Lower lobe of right lung (tissue), 2 donors: ENCODE data around the gene SERPINB2. TPM values are rescaled to one million over a fixed set of nuclear protein-coding genes. Genes with fewer than 3 reads are reported as not detected.

ENCODE experiments used
- ATAC-seq, 2 donors: fragments of 200-7000 bp; cut with Tn5 transposase; one replicate each; pipeline ENCODE4 v1.9.1; 2020 to 2022; ENCODE audit warnings: mild to moderate bottlenecking in 2 of 2, moderate library complexity in 2 of 2
- DNase-seq: peaks from one replicate; pipeline ENCODE4 v3.0.0-alpha.2; 2020
- H3K27ac ChIP-seq: fragments of 200-600 bp; one replicate; pipeline ENCODE4 v1.8.0; 2022
- H3K27me3 ChIP-seq: fragments of 200-600 bp; one replicate; pipeline ENCODE4 v1.8.0; 2022; ENCODE audit warnings: low read depth
- H3K36me3 ChIP-seq: fragments of 200-600 bp; one replicate; pipeline ENCODE4 v1.8.0; 2022; ENCODE audit warnings: mild to moderate bottlenecking
- H3K4me1 ChIP-seq: fragments of 200-600 bp; one replicate; pipeline ENCODE4 v1.8.0; 2022
- H3K4me3 ChIP-seq: fragments of 200-600 bp; one replicate; pipeline ENCODE4 v1.8.0; 2022; ENCODE audit warnings: mild to moderate bottlenecking
- H3K9me3 ChIP-seq: fragments of 200-600 bp; one replicate; pipeline ENCODE4 v1.8.0; 2022
- CTCF ChIP-seq: fragments of 200-600 bp; IDR thresholded peaks from one replicate; pipeline ENCODE4 v1.8.0; 2022; ENCODE audit warnings: antibody characterized with exemption, mild to moderate bottlenecking
- intact Hi-C: fragments of 100-400 bp; cut with DNase I; formaldehyde crosslinking; loops from one replicate; pipeline ENCODE4 v1.11.0; 2022
- total RNA-seq: library from RNA; stranded (reverse); fragmentation: NEBNext Ultra II Directional; extraction: Animal tissue kit (Norgen Biotek cat#: 25700); gene quantifications from one replicate; pipeline ENCODE4 v1.2.1, GENCODE V29; 2021
- donor health status: DM: no; HTN: yes; CAD: no; lungs with severe emphysema.

SERPINB2 gene
- total RNA-seq, 1 donor from 2014 or later = not detected

- no peak for TF ChIP-seq CTCF
- H3K4me3 ChIP-seq = no peak overlapping the region
- no peaks in the 10 kb centered on the region for H3K4me1 ChIP-seq
- no peak overlapping the region for H3K27ac ChIP-seq
- ATAC-seq = no peak
- intact Hi-C loops = no loop called here
- DNase-seq = no peak
- no peaks in the 10 kb centered on the region for H3K9me3 ChIP-seq
- H3K36me3 ChIP-seq = no peaks in the 10 kb centered on the region
- no peaks in the 10 kb centered on the region for H3K27me3 ChIP-seq
Measured at GRCh38 chr18:63892566-63892965, 5.1 kb downstream of the SERPINB2 start.

DNA sequence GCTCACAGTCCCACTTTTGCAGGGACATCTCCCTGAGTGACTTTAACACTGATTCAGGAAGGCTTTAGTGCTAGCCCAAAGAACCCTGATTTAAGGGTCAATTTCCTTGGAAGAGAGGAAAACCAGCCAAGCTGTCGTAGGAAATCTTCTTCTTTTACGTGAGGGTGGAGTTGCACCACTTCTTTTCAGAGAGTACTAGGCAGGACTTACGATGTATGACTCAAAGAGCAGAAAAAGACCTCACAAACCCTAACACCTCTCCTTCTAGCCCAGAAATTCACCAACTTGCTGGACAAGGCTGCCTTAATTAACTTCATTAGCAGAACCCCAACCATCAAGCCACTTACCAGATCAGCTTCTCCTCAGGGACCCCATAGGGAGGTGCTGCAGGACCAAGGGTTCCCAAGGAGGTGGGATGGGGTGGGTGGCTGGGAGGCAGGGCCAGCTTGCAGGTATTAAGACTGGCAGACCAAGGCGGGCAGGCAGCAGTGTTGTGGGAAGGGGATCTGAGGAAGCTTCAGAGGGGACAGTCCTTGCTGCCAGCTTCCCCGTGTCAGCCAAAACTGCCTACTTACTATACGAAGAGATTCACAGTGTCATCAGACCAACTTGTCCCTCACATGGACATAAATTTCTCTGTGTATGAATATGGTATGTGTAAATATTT, 6.7 kb downstream of the SERPINB2 start:
- Histone ChIP-seq H3K4me1 (no peaks in the 10 kb centered on the region), H3K27ac (no peak overlapping the region), H3K9me3 (no peaks in the 10 kb centered on the region), H3K36me3 (no peaks in the 10 kb centered on the region), H3K4me3 (no peak overlapping the region), H3K27me3 (no peaks in the 10 kb centered on the region)
- ATAC-seq (no peak), DNase-seq (no peak)
- intact Hi-C loops = no loop called here
- no peak for TF ChIP-seq CTCF

DNA sequence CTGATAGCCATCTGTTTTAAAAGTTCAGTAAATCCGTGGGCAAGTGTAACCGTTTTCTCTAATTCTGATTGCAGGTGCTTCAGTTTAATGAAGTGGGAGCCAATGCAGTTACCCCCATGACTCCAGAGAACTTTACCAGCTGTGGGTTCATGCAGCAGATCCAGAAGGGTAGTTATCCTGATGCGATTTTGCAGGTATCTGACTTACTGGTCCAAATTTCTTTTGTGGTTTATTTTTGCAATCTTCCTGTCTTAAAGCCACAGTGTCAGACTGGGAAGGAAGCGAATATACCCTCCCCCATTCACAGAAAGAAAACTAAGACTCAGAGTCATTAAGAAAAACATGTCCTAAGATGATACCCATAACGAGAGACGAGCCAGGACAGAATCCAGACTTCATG, 7.7 kb downstream of the SERPINB2 start:
- H3K4me1 ChIP-seq = no peaks in the 10 kb centered on the region
- no peak overlapping the region for H3K4me3 ChIP-seq
- no peak for ATAC-seq
- no peaks in the 10 kb centered on the region for H3K36me3 ChIP-seq
- no peaks in the 10 kb centered on the region for H3K27me3 ChIP-seq
- TF ChIP-seq CTCF = no peak
- no peak overlapping the region for H3K27ac ChIP-seq
- no peak for DNase-seq
- H3K9me3 ChIP-seq = no peaks in the 10 kb centered on the region
- intact Hi-C loops = no loop called here

GRCh38 chr18:63897072-63897471, 9.6 kb downstream of the SERPINB2 start:
- no peak for ATAC-seq
- no peak for DNase-seq
- TF ChIP-seq CTCF = no peak
- no peaks in the 10 kb centered on the region for H3K9me3 ChIP-seq
- H3K27me3 ChIP-seq = no peaks in the 10 kb centered on the region
- no peaks in the 10 kb centered on the region for H3K36me3 ChIP-seq
- H3K27ac ChIP-seq = no peak overlapping the region
- no peaks in the 10 kb centered on the region for H3K4me1 ChIP-seq
- intact Hi-C loops = no loop called here
- no peak overlapping the region for H3K4me3 ChIP-seq

- no peak for DNase-seq
- Histone ChIP-seq H3K27me3 (no peaks in the 10 kb centered on the region), H3K9me3 (no peaks in the 10 kb centered on the region), H3K27ac (no peak overlapping the region), H3K36me3 (no peaks in the 10 kb centered on the region), H3K4me3 (no peak overlapping the region), H3K4me1 (no peaks in the 10 kb centered on the region)
- ATAC-seq = no peak
- intact Hi-C loops = no loop called here
- no peak for TF ChIP-seq CTCF
Measured at GRCh38 chr18:63899206-63899605, 11.7 kb downstream of the SERPINB2 start.
